ENCODE measurements around the gene DYNC1I2.

Gene DYNC1I2

GRCh38 chr2:171687287-171688128 lies at the start of gene DYNC1I2:
TSS of gene DYNC1I2 (plus strand) at chr2:171687469. CDS start at chr2:171690156, 2,687 bp downstream.
- DNase-seq: peak; percentile 87

GRCh38 chr2:171651667-171652415 lies 35.4 kb upstream of the DYNC1I2 start:
- no peak for DNase-seq

- DNase-seq: no peak
Measured at GRCh38 chr2:171652416-171652785, 34.9 kb upstream of the DYNC1I2 start.

GRCh38 chr2:171655586-171655985 lies 31.7 kb upstream of the DYNC1I2 start:
- no peak for DNase-seq

GRCh38 chr2:171667041-171667440 lies 20.2 kb upstream of the DYNC1I2 start:
- no peak for DNase-seq

- no peak for DNase-seq
Measured at GRCh38 chr2:171668183-171668582, 19.1 kb upstream of the DYNC1I2 start.

- DNase-seq: peak; percentile 5
Measured at GRCh38 chr2:171669121-171669520, 18.1 kb upstream of the DYNC1I2 start.

GRCh38 chr2:171670655-171671054 lies 16.6 kb upstream of the DYNC1I2 start:
- no peak for DNase-seq

- no peak for DNase-seq
Measured at GRCh38 chr2:171671867-171672266, 15.4 kb upstream of the DYNC1I2 start.

GRCh38 chr2:171673905-171674304 lies 13.4 kb upstream of the DYNC1I2 start:
- no peak for DNase-seq

GRCh38 chr2:171675810-171676345 lies 11.4 kb upstream of the DYNC1I2 start:
- DNase-seq: no peak

GRCh38 chr2:171678619-171679018 lies 8.7 kb upstream of the DYNC1I2 start:
- no peak for DNase-seq

- DNase-seq: no peak
Measured at GRCh38 chr2:171688129-171688465, 828 bp downstream of the DYNC1I2 start.

- DNase-seq: no peak
Measured at GRCh38 chr2:171692331-171692730, 5.1 kb downstream of the DYNC1I2 start.

GRCh38 chr2:171702781-171703556 lies 15.7 kb downstream of the DYNC1I2 start:
- no peak for DNase-seq

GRCh38 chr2:171703574-171704347 lies 16.5 kb downstream of the DYNC1I2 start:
- DNase-seq: no peak

- DNase-seq: no peak
Measured at GRCh38 chr2:171706152-171706803, 19.0 kb downstream of the DYNC1I2 start.

- no peak for DNase-seq
Measured at GRCh38 chr2:171707752-171708151, 20.5 kb downstream of the DYNC1I2 start.

- DNase-seq: no peak
Measured at GRCh38 chr2:171709011-171709685, 21.9 kb downstream of the DYNC1I2 start.

GRCh38 chr2:171711351-171711750 lies 24.1 kb downstream of the DYNC1I2 start:
- DNase-seq: no peak

- DNase-seq: no peak
Measured at GRCh38 chr2:171712051-171712450, 24.8 kb downstream of the DYNC1I2 start.

Data from NCI-H774 (cell line).